Left lobe of liver (tissue), 2 donors: Measurements from ENCODE around the gene CXCR5. TPM values are rescaled to one million over a fixed set of nuclear protein-coding genes. Genes with fewer than 3 reads are reported as not detected.
"Not testable (repeated sequence)": the region's sequence is repeated elsewhere in the genome, so short reads cannot be mapped to it uniquely, and the experiment has no call there.

ENCODE experiments used
- ATAC-seq: fragments of 200-7000 bp; cut with Tn5 transposase; one replicate; pipeline ENCODE4 v1.9.1; 2020; ENCODE audit warnings: mild to moderate bottlenecking, moderate library complexity
- DNase-seq: peaks from one replicate; pipeline ENCODE4 v3.0.0-alpha.2; 2020; ENCODE audit warnings: low spot score
- total RNA-seq: library from RNA; stranded (reverse); gene quantifications from one replicate; pipeline ENCODE4 v1.2.1, GENCODE V29; 2021
- donor health status: DM: no; HTN: no; CAD: no; lungs with moderate emphysema.
- donor health status: DM: no; HTN: yes; CAD: no.

CXCR5 gene
- 0.08 TPM for total RNA-seq

DNA sequence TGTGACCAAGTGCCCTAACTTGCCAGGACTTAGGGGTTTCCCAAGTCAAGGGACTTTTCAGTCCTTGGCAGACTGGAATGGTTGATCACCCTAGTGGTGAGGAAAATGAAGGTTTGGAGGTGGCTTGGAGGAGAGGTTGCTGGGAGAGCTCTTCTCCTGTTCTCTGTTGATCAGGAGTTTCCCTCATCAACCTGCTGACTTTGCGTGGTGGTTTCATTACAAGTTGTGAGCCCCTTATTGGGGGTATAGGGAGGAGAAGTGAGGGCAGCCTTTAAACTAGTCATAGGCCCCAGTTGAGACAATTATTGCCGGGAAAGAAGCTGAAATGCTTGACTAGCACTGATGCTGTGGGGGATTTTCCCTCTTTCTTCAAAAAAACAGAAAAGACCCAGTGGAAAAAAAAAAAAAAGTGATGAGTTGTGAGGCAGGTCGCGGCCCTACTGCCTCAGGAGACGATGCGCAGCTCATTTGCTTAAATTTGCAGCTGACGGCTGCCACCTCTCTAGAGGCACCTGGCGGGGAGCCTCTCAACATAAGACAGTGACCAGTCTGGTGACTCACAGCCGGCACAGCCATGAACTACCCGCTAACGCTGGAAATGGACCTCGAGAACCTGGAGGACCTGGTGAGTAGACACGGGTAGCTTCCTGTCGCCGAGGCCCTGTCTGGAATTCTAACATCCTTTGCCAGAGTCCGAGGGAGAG, at the start of gene CXCR5:
Gene CXCR5, plus strand, starts transcription at position 525 of the 704 bp plus-strand sequence. Its CDS starts 50 bp downstream, at position 575.
- ATAC-seq, result no peak
- no peak for DNase-seq

GRCh38 chr11:118834427-118835028, 49.2 kb upstream of the CXCR5 start:
- DNase-seq, result peak; percentile 61
- peak; percentile 76 for ATAC-seq

- ATAC-seq (no peak), DNase-seq (no peak)
Observed at GRCh38 chr11:118837868-118838267, 45.8 kb upstream of the CXCR5 start.

DNA sequence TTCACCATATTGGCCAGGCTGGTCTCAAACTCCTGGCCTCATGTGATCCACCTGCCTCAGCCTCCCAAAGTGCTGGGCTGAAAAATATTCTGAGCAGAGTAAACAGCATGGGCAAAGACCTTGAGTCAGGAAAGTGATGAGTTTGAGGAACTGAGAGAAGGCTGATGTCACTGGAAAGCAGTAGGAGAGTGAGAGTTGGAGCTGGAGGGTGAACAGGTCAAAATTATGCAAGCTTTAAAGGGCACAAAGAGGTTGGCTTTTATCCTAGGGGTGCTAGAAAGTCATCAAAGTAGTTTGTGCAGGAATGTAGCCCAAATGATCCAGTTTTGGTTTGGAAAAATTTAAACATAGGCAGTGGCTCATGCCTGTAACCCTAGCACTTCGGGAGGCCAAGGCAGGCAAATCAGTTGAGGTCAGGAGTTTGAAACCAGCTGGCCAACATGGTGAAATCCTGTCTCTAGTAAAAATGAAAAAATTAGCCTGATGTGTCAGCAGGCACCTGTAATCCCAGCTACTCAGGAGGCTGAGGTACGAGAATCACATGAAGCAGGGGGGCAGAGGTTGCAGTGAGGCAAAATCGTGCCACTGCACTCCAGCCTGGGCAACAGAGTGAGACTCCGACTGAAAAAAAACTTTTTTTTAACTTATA, 44.7 kb upstream of the CXCR5 start:
- ATAC-seq (peak; percentile 75), DNase-seq (peak; percentile 55)

- DNase-seq (peak; percentile 66), ATAC-seq (peak; percentile 77)
Observed at GRCh38 chr11:118841469-118842242, 42.0 kb upstream of the CXCR5 start.

GRCh38 chr11:118842369-118842768, 41.3 kb upstream of the CXCR5 start:
- no peak for DNase-seq
- no peak for ATAC-seq

DNA sequence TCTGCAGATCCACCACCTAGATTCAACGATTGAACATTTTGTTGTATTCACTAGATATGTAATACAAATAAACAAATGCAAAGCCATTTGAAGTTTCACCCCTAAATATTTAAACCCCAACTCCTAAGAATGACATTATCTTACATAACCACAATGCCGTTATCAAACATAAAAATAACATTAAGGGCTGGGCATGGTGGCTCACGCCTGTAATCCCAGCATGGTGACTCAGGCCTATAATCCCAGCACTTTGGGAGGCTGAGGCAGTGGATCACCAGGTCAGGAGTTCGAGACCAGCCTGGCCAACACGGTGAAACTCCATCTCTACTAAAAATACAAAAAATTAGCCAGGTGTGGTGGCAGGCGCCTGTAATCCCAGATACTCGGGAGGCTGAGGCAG, 40.8 kb upstream of the CXCR5 start:
- DNase-seq, ATAC-seq: not testable (repeated sequence)

DNA sequence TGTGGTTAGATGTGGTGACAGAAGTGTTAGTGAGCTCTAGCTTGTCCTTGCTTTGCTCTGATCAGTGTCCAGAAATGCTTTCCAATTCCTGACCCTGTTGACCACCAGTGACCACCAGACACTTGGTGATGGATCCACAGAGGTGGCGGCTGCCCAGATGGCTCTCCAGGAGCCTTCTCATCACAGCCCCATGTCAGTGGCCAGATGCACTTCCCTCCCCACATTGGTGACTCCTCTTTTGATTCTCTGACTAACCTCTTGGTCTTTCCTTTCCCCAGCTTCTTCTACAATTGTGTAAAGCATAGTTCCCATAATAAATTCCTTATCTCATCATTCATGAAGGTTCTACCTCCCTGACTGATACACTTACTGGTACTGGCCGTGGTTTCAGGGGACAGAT, 40.1 kb upstream of the CXCR5 start:
- ATAC-seq (no peak), DNase-seq (no peak)

DNA sequence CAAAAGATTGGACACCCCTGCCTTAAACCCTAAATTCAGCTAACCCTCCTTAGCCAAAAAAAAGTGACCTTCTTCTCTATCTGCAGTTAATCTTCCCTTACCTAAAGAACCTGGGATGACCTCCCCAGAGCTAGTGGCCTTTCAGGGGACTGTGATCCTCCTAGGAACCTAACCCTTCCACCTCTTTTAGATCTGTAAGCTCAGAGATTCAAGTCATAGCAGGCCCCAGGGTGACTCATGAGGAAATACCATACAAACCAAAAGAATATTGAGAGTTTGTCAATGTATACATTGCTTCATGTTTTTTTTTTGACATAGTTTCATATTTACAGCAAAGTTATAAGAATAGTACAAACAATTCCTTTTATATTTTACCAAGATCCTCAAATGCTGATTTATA, 38.3 kb upstream of the CXCR5 start:
- DNase-seq, result no peak
- no peak for ATAC-seq

- ATAC-seq, result no peak
- DNase-seq, result no peak
Observed at GRCh38 chr11:118846181-118846935, 37.3 kb upstream of the CXCR5 start.

DNA sequence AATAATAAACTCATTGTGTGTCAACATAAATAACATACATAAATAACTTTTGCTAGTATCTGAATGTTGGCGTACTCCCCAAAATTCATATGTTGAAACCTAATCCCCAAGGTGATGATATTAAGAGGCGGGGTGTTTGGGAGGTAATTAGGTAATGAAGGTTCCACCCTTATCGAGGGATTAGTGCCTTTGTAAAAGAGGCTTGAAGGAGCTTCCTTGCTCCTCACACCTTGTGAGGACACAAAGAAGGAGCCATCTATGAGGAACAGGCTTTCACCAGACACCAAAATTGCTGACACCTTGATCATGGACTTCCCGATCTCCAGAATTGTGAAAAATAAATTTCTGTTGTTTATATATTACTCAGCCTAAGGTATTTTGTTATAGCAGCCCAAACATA, 33.9 kb upstream of the CXCR5 start:
- DNase-seq (no peak), ATAC-seq (no peak)

- ATAC-seq (no peak), DNase-seq (no peak)
Observed at GRCh38 chr11:118851970-118852369, 31.7 kb upstream of the CXCR5 start.

GRCh38 chr11:118853678-118854077, 30.0 kb upstream of the CXCR5 start:
- no peak for DNase-seq
- ATAC-seq, result no peak

- no peak for ATAC-seq
- no peak for DNase-seq
Observed at GRCh38 chr11:118856314-118856713, 27.4 kb upstream of the CXCR5 start.

DNA sequence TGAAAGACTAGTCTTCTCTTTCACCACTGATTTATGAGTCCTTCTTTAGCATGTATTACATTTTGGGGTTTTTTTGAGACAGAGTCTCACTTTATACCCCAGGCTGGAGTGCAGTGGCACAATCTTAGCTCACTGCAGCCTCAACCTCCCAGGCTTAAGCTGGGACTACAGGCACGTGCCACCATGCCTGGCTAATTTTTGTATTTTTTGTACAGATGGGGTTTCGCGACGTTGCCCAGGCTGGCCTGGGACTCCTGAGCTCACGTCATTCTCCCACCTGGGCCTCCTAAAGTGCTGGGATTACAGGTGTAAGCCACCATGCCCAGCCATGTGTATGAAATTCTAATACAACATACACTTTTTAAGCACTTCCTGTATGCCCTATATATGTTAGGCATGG, 26.3 kb upstream of the CXCR5 start:
- no peak for ATAC-seq
- DNase-seq, result no peak

DNA sequence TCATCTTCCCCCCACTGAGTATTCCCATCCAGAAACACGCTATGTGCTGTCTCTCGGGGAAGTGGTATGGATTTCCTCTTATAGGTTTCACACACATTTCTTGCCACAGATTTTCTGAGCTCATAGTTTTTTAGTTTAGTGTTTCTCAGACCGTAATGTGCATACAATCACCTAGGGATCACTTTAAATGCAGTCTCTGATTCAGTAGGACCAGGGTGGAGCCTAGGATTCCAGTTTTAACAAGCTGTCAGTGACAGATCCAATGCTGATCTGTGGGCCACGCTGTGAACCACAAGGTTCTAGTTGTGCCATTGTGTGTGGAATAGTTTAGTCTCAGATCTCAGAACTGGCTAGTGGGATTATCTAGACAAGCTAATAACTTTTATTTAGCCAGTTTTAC, 23.7 kb upstream of the CXCR5 start:
- ATAC-seq (no peak), DNase-seq (no peak)

- ATAC-seq (no peak), DNase-seq (no peak)
Observed at GRCh38 chr11:118868659-118869058, 15.0 kb upstream of the CXCR5 start.

- ATAC-seq (peak; percentile 89), DNase-seq (peak; percentile 87)
Observed at GRCh38 chr11:118870396-118871343, 13.0 kb upstream of the CXCR5 start.

GRCh38 chr11:118872403-118872821, 11.3 kb upstream of the CXCR5 start:
- no peak for ATAC-seq

DNA sequence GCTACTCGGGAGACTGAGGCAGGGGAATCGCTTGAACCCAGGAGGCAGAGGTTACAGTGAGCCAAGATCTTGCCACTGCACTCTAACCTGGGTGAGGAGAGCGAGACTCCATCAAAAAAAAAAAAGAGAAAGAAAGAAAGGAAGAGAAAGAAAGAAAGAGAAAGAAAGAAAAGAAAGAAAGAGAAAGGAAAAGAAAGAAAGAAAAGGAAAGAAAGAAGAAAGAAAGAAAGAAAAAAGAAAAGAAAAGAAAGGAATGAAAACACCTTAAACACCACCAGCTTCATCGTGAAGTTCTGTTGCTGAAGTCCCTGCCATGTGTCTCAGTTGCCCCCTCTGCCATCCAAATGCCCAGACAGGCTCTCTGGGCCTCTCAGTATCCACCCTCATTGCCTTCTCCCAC, 9.9 kb upstream of the CXCR5 start:
- ATAC-seq, result no peak
- no peak for DNase-seq

More at GRCh38 chr11:118872403-118872821, 11.3 kb upstream of the CXCR5 start:
- no peak for DNase-seq
